Spleen (tissue), 11 donors: ENCODE results near the gene USF3. TPM values are rescaled to one million over a fixed set of nuclear protein-coding genes. Genes with fewer than 3 reads are reported as not detected.

Source experiments
- DNase-seq: peaks from one replicate; pipeline ENCODE4 v3.0.0-alpha.2; 2020
- H3K27ac ChIP-seq, 8 donors: fragments of 200-600 bp; sonication (generic) in 7 of 8; 1 replicate in 4 of 8; 2 replicates in 4 of 8; pipeline versions ENCODE4 v1.5.0 to v1.8.0; 2016 to 2021; ENCODE audit warnings: inconsistent platforms in 4 of 8, mild to moderate bottlenecking in 4 of 8, moderate library complexity in 1 of 8
- H3K27me3 ChIP-seq, 7 donors: fragments of 200-600 bp; sonication (generic) in 6 of 7; replicated peaks in 1 of 7; 1 replicate in 4 of 7; 2 replicates in 3 of 7; pipeline versions ENCODE4 v1.5.0 to v1.8.0; 2016 to 2021; ENCODE audit warnings: inconsistent platforms in 3 of 7, mild to moderate bottlenecking in 1 of 7
- H3K36me3 ChIP-seq, 6 donors: fragments of 200-600 bp; sonication (generic) in 5 of 6; 1 replicate in 4 of 6; 2 replicates in 2 of 6; pipeline versions ENCODE4 v1.5.0 to v1.8.0; 2016 to 2021; ENCODE audit warnings: inconsistent platforms in 2 of 6
- H3K4me1 ChIP-seq, 6 donors: fragments of 200-600 bp; sonication (generic) in 5 of 6; 1 replicate in 3 of 6; 2 replicates in 3 of 6; pipeline versions ENCODE4 v1.5.0 to v1.8.0; 2016 to 2021; ENCODE audit warnings: inconsistent platforms in 3 of 6
- H3K4me3 ChIP-seq, 8 donors: fragments of 200-600 bp; sonication (generic) in 7 of 8; 1 replicate in 4 of 8; 2 replicates in 4 of 8; pipeline versions ENCODE4 v1.5.0 to v1.8.0; 2016 to 2021; ENCODE audit warnings: inconsistent platforms in 4 of 8, mild to moderate bottlenecking in 4 of 8, moderate library complexity in 2 of 8
- H3K9me3 ChIP-seq, 8 donors: fragments of 200-600 bp; sonication (generic) in 7 of 8; 1 replicate in 4 of 8; 2 replicates in 4 of 8; pipeline versions ENCODE4 v1.5.0 to v1.8.0; 2016 to 2021; ENCODE audit warnings: inconsistent platforms in 4 of 8
- POLR2A ChIP-seq, 3 donors: fragments of 450-650 bp; IDR thresholded peaks; one replicate each; pipeline ENCODE4 v1.5.1; 2017; ENCODE audit warnings: antibody characterized with exemption in 3 of 3, mild to moderate bottlenecking in 1 of 3
- POLR2AphosphoS5 ChIP-seq, 3 donors: sonication (generic); formaldehyde crosslinking; IDR thresholded peaks; one replicate each; pipeline ENCODE4 v1.5.1; 2017; ENCODE audit warnings: antibody characterized with exemption in 3 of 3
- WGBS, 5 donors: extraction: QIAGEN DNeasy Blood & Tissue Kit in 3 of 5; methylation state at CpG; one replicate each; pipeline versions ENCODE4 v1.1.5 to v1.1.7; 2013 to 2018; 5-methylcytosine and 5-hydroxymethylcytosine counted together
- intact Hi-C: fragments of 100-400 bp; cut with DNase I; formaldehyde crosslinking; loops from one replicate; pipeline ENCODE4 v1.15.0; 2023; ENCODE audit warnings: low total_unique reads
- polyA plus RNA-seq, 3 donors: library from polyadenylated mRNA; stranded (reverse); fragments of 200-250 nt; gene quantifications; one replicate each; pipeline ENCODE4 v1.2.1, GENCODE V29; 2013
- total RNA-seq, 7 donors: library from RNA; depleted of rRNA in 3 of 7; stranded (reverse); fragments of >200 nt in 3 of 7; fragmentation: NEBNext Ultra II Directional in 4 of 7; extraction: Animal tissue kit (Norgen Biotek cat#: 25700) in 4 of 7; gene quantifications; one replicate each; pipeline versions ENCODE4 v1.1.0 to v1.2.1, GENCODE V29; 2016 to 2021
- TF ChIP-seq, protein P1 (sequence below), 11 experiments: fragments of 200-600 bp in 7 of 11; fragments of 450-650 bp in 4 of 11; sonication (generic) in 4 of 11; IDR thresholded peaks in 8 of 11; conservative IDR thresholded peaks in 3 of 11; 1 replicate in 7 of 11; 2 replicates in 4 of 11; pipeline versions ENCODE4 v1.4.0 to v1.8.0; 2016 to 2021; ENCODE audit warnings: antibody characterized with exemption in 11 of 11, inconsistent platforms in 4 of 11, mild to moderate bottlenecking in 1 of 11
- donor health status: healthy with polysubstance abuse.
- donor health status: DM: no; HTN: no; CAD: no; lungs with moderate emphysema.
- donor health status: DM: no; HTN: no; CAD: no.
- donor health status: Bipolar disorder and iron deficiency.
- donor health status: healthy.
- donor health status: DM: no; HTN: no; CAD: no.
- donor health status: DM: yes; HTN: yes; CAD: no.

The USF3 gene
- total and polyA plus RNA-seq, 10 donors, result 5.5 to 36.0 (median 25.7) TPM

DNA sequence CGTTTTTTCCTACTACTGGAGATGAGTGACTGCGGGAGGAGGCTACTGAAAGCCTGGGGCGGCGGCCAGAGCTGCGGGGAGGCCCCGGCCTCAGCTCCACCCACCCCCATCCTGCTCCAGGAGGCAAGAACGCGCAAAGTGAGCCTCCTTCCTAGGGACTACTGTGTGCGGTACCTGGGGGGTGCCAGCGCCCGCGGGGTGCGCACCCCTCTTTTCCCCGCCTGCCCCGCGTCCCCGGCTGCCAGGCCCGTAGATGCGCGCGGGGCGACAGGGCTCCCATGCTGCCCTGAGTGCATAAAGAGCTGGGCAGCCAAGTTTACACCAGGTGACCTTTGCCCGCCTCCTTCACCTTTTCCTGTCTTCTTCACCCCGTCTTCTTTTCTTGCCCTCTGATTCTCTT lies 2.5 kb upstream of the USF3 start:
- Histone ChIP-seq H3K27me3 (no peaks in the 10 kb centered on the region), H3K9me3 (no peaks in the 10 kb centered on the region), H3K36me3 (no peaks in the 10 kb centered on the region), H3K27ac (peak overlapping the region in 5 of 8 donors; percentile 100), H3K4me3 (peak overlapping the region in 6 of 8 donors; percentile 12 to 59 (median 22)), H3K4me1 (peaks cover 21 to 43% (median 39%) of the 10 kb centered on the region in 6 donors)
- intact Hi-C loops, result no loop called here
- 32 to 49% (median 42%) methylated on average over 22 to 24 of the region's 24 CpGs for WGBS, 5 donors
- TF ChIP-seq POLR2AphosphoS5 (IDR thresholded peaks at IDR 0.05) (peak in 2 of 3 donors; percentile 16 to 33), POLR2A (IDR thresholded peaks at IDR 0.05) (no peak)
- peak; percentile 77 for DNase-seq

DNA sequence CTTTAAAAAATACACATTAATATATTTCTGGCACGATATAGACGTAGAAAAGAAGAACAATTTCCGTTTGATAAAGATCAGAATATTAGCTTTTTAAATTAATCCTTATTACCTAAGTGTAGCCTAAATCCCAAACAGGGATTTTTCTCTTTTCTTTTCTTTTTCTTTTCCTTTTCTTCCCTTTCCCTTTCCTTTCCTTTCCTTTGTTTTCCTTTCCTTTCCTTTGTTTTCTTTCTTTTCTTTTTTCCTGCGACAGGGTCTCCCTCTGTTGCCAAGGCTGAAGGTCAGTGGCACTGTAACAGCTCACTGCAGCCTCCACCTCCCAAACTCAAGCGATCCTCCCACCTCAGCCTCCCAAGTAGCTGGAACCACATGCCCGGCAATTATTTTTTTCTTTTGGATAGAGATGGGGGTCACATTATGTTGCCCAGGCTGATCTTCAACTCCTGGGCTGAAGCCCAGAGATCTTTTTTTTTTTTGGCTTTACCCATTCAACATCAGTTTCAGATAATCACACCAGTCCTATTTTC lies 1.8 kb upstream of the USF3 start:
- intact Hi-C loops, result no loop called here
- Histone ChIP-seq H3K27me3 (no peaks in the 10 kb centered on the region), H3K4me3 (peak overlapping the region in 5 of 8 donors; percentile 12 to 89 (median 85)), H3K4me1 (peaks cover 21 to 50% (median 45%) of the 10 kb centered on the region in 6 donors), H3K27ac (peak overlapping the region; percentile 99 to 100 (median 100)), H3K9me3 (no peaks in the 10 kb centered on the region), H3K36me3 (no peaks in the 10 kb centered on the region)
- DNase-seq, result no peak
- TF ChIP-seq POLR2A (IDR thresholded peaks at IDR 0.05) (no peak), POLR2AphosphoS5 (IDR thresholded peaks at IDR 0.05) (no peak)
- TF ChIP-seq, protein P1, sequence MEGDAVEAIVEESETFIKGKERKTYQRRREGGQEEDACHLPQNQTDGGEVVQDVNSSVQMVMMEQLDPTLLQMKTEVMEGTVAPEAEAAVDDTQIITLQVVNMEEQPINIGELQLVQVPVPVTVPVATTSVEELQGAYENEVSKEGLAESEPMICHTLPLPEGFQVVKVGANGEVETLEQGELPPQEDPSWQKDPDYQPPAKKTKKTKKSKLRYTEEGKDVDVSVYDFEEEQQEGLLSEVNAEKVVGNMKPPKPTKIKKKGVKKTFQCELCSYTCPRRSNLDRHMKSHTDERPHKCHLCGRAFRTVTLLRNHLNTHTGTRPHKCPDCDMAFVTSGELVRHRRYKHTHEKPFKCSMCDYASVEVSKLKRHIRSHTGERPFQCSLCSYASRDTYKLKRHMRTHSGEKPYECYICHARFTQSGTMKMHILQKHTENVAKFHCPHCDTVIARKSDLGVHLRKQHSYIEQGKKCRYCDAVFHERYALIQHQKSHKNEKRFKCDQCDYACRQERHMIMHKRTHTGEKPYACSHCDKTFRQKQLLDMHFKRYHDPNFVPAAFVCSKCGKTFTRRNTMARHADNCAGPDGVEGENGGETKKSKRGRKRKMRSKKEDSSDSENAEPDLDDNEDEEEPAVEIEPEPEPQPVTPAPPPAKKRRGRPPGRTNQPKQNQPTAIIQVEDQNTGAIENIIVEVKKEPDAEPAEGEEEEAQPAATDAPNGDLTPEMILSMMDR (IDR thresholded peaks at IDR 0.05 in 8 of 11, conservative IDR thresholded peaks at IDR 0.05 in 3 of 11), result no peak
- WGBS, 5 donors, result 75 to 86% (median 79%) methylated on average over 6 of the region's 6 CpGs

GRCh38 chr3:113697500-113698090 lies 1.2 kb upstream of the USF3 start:
- peak overlapping the region; percentile 99 to 100 (median 100) for H3K27ac ChIP-seq
- H3K9me3 ChIP-seq, result no peaks in the 10 kb centered on the region
- H3K4me3 ChIP-seq, result peak overlapping the region; percentile 58 to 89 (median 85)
- WGBS, 5 donors, result 7 to 13% (median 9%) methylated on average over 10 of the region's 10 CpGs
- no peak for TF ChIP-seq POLR2A (IDR thresholded peaks at IDR 0.05)
- TF ChIP-seq, protein P1 (IDR thresholded peaks at IDR 0.05 in 8 of 11, conservative IDR thresholded peaks at IDR 0.05 in 3 of 11), result no peak
- TF ChIP-seq POLR2AphosphoS5 (IDR thresholded peaks at IDR 0.05), result no peak
- intact Hi-C loops, result no loop called here
- DNase-seq, result no peak
- no peaks in the 10 kb centered on the region for H3K27me3 ChIP-seq
- peaks cover 21 to 57% (median 49%) of the 10 kb centered on the region in 6 donors for H3K4me1 ChIP-seq
- no peaks in the 10 kb centered on the region for H3K36me3 ChIP-seq

DNA sequence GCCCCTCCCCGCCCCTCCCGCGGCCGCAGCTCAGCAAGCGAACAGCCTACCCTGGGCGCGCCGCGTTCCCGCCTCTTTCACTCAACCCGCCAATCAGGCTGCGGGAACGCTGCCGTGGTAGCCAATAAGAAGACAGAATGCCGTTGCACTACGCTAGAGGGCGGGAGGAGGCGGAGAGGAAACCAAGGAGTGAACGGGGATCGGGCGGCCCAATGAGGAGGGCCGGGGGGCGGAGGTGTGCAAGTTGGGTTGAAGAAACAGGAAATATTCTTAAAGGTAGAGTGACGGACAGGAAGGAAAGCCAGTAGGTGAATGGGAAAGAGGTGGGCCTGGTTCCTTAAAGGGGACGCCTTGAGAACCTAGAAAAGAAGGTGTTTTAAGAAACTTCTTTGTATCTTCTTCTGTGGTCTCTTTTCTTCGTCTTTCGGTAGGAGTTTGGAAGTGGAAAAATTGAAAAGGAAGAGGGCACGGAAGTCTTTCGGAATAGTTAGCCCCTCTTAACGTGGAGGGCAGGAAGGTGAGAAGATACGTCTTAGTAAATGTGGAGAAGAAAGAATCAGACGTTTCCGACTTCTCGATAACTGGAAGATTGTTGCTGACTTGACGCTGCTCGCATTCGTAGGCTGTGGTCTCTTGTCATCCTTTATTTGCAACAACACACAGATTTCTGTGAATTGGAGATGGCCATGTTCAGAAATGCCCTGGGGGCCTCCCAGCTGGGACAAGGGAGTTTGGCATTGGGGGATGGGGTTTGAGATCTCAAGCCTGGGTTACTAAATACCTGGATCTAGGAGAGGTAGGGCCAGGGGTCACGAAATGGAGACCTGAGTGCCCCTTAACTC lies 437 bp upstream of the USF3 start:
- intact Hi-C loops, result no loop called here
- Histone ChIP-seq H3K4me3 (peak overlapping the region; percentile 60 to 89 (median 85)), H3K4me1 (peaks cover 21 to 64% (median 49%) of the 10 kb centered on the region in 6 donors), H3K9me3 (no peaks in the 10 kb centered on the region), H3K27me3 (no peaks in the 10 kb centered on the region), H3K36me3 (no peaks in the 10 kb centered on the region), H3K27ac (peak overlapping the region; percentile 99 to 100 (median 100))
- peak; percentile 99 for DNase-seq
- TF ChIP-seq POLR2A (IDR thresholded peaks at IDR 0.05) (no peak), POLR2AphosphoS5 (IDR thresholded peaks at IDR 0.05) (peak; percentile 68 to 85 (median 68))
- TF ChIP-seq, protein P1 (IDR thresholded peaks at IDR 0.05 in 8 of 11, conservative IDR thresholded peaks at IDR 0.05 in 3 of 11), result peak in 9 of 11 experiments; percentile 7 to 60 (median 42)
- WGBS, 5 donors, result 0 to 1% (median 0%) methylated on average over 28 to 38 of the region's 38 CpGs
